GM19193 (cell line): ENCODE data around the gene ZBTB39.

Source experiments
- POLR2A ChIP-seq: IDR thresholded peaks from 4 replicates; pipeline ENCODE4 v1.6.1; 2011; ENCODE audit not compliant: insufficient read depth, insufficient read length; ENCODE audit errors: extremely low read depth

ZBTB39 gene, protein sequence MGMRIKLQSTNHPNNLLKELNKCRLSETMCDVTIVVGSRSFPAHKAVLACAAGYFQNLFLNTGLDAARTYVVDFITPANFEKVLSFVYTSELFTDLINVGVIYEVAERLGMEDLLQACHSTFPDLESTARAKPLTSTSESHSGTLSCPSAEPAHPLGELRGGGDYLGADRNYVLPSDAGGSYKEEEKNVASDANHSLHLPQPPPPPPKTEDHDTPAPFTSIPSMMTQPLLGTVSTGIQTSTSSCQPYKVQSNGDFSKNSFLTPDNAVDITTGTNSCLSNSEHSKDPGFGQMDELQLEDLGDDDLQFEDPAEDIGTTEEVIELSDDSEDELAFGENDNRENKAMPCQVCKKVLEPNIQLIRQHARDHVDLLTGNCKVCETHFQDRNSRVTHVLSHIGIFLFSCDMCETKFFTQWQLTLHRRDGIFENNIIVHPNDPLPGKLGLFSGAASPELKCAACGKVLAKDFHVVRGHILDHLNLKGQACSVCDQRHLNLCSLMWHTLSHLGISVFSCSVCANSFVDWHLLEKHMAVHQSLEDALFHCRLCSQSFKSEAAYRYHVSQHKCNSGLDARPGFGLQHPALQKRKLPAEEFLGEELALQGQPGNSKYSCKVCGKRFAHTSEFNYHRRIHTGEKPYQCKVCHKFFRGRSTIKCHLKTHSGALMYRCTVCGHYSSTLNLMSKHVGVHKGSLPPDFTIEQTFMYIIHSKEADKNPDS

DNA sequence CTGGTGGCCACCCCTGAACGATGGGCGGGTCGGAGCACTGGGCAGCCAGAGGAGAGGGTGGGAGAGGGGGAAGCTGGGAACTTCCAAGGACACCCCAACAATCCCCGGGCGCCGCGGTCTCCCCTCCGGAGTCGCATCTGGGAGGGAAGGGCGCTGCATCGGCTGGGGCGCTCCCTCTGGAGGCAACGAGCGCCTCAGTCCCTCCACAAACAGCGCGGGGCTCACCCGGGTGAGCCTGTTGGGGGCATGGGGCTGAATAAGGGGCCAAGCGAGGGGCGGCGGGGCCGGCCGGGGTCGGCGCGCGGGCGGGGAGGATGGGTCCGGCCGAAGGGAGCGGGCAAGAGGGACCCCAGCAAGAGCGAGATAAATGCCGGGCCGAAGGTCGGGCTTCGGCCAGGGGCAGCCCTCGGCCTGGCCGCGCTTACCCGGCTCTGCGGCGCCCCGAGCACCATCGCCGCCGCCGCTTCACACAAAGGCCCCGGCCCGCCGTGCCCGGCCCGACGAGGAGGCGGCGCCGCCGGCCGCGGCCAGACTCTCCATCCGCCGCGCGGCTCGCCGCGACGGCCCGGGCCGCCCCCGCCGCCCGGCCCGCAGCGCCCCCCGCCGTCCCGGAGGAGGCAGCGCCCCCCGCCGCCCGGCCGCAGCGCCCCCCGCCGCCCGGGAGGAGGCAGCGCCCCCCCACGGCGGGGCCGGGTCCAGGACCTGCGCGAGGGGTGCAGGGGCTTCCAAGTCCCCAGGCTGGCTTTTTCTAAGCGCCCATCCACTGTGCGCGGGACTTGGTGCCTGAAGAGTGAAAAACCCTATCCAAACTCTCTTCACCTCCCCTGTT, at the start of gene ZBTB39:
ZBTB39 (minus strand) TSS at position 567 of the 829 bp plus-strand sequence. CDS start 1,629 bp downstream, outside the sequence.
- TF ChIP-seq POLR2A = peak; percentile 81

- TF ChIP-seq POLR2A = no peak
Measured at GRCh38 chr12:57055824-57056223, 49.5 kb upstream of the ZBTB39 start.

DNA sequence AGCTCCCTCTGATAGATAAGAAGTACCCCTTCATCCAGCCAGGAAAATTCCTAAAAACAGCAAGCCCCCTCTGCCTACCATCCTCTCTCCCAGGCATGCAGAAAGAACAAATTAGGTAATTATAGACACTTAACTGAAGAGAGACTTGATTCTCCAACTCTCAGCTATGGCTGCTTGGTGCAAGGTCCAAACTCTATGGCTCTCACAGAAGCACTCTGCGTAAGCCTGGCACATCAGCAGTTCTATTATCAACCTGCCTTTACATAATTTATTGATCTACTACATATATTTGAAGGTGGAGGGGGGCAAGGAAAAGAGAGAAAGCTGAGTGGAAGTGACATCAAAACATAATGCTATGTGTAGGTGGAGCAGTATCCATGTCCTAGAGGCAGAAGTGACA, 44.7 kb upstream of the ZBTB39 start:
- TF ChIP-seq POLR2A = no peak

DNA sequence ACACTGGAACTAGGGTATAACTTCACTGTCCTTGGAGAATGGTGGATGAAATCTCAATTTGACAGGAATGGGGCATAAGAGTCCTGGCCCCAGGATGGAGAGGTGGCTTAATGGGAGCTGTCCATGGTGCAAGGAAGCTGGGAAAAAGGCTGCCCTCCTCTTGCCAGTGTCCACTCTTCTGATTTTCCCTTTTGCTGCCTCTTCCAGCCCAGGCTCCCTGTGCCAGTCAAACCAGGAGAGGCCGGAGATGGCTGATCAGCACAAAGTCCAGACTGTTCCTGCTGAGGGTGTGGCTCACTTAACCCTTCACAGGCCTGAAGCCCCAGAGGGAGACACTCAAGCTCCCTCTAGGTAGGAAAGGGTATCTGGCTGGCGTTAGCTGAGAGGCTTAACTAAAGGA, 43.5 kb upstream of the ZBTB39 start, which contains the start of gene MYO1A:
MYO1A (minus strand) TSS at position 240 of the 400 bp plus-strand sequence. CDS start 1,806 bp downstream, outside the sequence.
- TF ChIP-seq POLR2A = no peak

- no peak for TF ChIP-seq POLR2A
Measured at GRCh38 chr12:57049119-57049446, 42.7 kb upstream of the ZBTB39 start.

DNA sequence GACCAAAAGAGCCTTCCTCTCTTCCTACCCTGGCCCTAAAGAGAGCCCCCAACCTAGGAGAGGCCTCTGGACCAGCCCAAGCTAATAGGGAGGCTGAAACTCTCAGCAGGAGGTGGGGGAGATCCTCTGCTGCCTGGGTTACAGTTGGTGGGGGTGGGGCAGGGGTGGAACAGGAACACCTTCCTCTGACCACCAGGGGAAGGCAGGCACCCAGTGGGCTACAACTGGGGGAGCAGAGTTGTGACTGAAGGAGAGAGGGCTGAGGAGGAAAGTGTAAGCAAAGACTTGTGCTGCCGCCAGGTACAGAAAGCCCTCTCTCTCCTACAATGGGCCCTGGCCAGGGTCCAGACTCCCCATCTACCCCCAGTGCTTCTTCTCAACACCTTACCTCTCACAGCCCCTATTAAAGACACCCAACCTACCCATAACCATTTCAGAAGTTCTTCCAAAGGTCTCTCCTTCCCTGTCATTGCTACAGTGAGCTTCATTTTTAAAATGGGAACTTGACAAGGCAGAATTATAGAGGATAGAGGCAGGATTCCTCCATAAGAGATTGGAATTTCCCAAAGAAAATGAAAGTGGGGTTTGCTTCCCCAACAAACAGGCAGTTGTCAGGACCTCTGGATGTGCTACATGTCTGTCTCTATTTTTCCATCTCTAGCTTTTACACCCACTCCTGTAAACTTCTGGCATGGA, 42.2 kb upstream of the ZBTB39 start:
- no peak for TF ChIP-seq POLR2A

- TF ChIP-seq POLR2A = no peak
Measured at GRCh38 chr12:57047981-57048380, 41.6 kb upstream of the ZBTB39 start.

GRCh38 chr12:57046947-57047890, 40.9 kb upstream of the ZBTB39 start:
- TF ChIP-seq POLR2A = no peak

GRCh38 chr12:57046086-57046791, 39.9 kb upstream of the ZBTB39 start:
- TF ChIP-seq POLR2A = no peak

DNA sequence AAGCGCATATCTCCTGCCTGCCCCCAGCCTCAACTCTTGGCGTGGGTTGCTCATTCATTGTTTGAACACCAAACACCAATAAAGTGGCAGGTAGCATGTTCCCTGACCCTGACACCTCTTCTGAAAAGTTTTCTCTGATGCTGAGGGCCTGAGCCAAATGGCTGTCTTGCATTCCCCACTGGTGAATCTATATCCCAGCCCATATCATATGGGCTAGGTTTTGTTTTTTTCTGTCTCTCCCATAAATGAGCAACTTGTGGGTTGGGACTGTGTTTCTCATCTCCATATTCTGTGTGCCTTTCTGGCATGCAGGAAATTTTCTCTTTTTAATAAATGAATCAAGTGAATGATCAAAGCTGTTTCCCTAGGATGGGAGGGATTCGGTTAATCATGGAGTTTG, 38.5 kb upstream of the ZBTB39 start:
- no peak for TF ChIP-seq POLR2A

DNA sequence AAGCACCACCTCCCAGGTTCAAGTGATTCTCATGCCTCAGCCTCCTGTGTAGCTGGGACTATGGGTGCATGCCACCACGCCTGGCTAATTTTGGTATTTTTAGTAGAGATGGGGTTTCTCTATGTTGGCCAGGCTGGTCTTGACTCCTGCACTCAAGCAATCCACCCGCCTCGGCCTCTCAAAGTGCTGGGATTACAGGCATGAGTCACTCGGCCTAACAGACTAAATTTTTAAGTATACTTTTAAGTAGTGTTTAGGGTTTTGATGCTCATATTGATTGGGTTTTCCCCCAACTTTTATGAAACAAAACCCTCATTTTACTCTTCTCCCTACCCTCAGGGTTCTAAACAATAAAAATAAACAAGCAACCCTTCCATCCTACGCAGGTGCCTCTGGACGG, 38.1 kb upstream of the ZBTB39 start:
- no peak for TF ChIP-seq POLR2A

DNA sequence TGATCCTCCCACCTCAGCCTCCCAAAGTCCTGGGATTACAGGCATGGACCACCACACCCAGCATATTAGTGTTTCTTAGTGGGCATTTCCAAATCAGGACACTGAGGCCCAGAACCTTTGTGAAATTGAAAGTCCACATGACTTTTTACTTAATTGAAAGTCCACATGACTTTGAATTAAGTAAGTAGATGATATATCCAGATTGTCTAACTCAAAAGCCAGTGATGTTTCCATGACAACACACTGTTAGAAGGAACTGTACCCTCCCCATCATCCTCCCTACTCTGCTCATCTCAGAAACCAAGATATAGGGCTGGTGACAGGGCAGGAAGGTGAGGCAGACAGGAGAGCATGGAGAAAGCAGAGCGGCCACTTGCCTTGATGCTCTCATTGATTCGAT, 36.3 kb upstream of the ZBTB39 start:
- TF ChIP-seq POLR2A = no peak

GRCh38 chr12:57040750-57041149, 34.4 kb upstream of the ZBTB39 start:
- TF ChIP-seq POLR2A = no peak
